Mammary epithelial cell (primary cell): Measurements from ENCODE around the gene RAB4A.

Experiments used
- EZH2 ChIP-seq: IDR thresholded peaks from 2 replicates; pipeline ENCODE4 v1.6.1; 2012; ENCODE audit warnings: low read length, inconsistent platforms, borderline replicate concordance
- TF ChIP-seq, protein P1 (sequence below), 2 donors: IDR thresholded peaks in 1 of 2; conservative IDR thresholded peaks in 1 of 2; 2 replicates each; pipeline ENCODE4 v1.5.1; 2011 to 2012; ENCODE audit warnings: inconsistent platforms in 2 of 2, low read length in 2 of 2, mild to moderate bottlenecking in 2 of 2, control low read depth in 1 of 2, low read depth in 1 of 2; ENCODE audit not compliant: insufficient read depth in 1 of 2; ENCODE audit errors: extremely low read depth in 1 of 2

GRCh38 chr1:229271448-229272159 lies 693 bp downstream of the RAB4A start:
- TF ChIP-seq, protein P1, sequence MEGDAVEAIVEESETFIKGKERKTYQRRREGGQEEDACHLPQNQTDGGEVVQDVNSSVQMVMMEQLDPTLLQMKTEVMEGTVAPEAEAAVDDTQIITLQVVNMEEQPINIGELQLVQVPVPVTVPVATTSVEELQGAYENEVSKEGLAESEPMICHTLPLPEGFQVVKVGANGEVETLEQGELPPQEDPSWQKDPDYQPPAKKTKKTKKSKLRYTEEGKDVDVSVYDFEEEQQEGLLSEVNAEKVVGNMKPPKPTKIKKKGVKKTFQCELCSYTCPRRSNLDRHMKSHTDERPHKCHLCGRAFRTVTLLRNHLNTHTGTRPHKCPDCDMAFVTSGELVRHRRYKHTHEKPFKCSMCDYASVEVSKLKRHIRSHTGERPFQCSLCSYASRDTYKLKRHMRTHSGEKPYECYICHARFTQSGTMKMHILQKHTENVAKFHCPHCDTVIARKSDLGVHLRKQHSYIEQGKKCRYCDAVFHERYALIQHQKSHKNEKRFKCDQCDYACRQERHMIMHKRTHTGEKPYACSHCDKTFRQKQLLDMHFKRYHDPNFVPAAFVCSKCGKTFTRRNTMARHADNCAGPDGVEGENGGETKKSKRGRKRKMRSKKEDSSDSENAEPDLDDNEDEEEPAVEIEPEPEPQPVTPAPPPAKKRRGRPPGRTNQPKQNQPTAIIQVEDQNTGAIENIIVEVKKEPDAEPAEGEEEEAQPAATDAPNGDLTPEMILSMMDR (conservative IDR thresholded peaks at IDR 0.05 in 1 of 2, IDR thresholded peaks at IDR 0.05 in 1 of 2; ENCODE audit: extremely low read depth in 1 of 2, insufficient read depth in 1 of 2, low read depth in 1 of 2, low read length in 2 of 2), result peak in 1 of 2 donors; percentile 18
- TF ChIP-seq EZH2, result no peak
